ENCODE measurements around the gene CLDN14. TPM values are rescaled to one million over a fixed set of nuclear protein-coding genes. Genes with fewer than 3 reads are reported as not detected.

Gene CLDN14
- total RNA-seq, 1 donor from 2014 or later, result not detected

Other genes with a start within 250 kb of the CLDN14 start
- gene MORC3, start 159.9 kb downstream of the CLDN14 start, total RNA-seq, result 24.8 and 24.9 TPM in 2 replicates
- 33.4 and 36.5 TPM in 2 replicates for gene CHAF1B, start 94.7 kb downstream of the CLDN14 start, total RNA-seq
- gene SIM2, start 219.0 kb upstream of the CLDN14 start, total RNA-seq, result 0.12 and 0.21 TPM in 2 replicates